ENCODE data around the gene AGBL5.

Gene AGBL5

GRCh38 chr2:27050281-27050995 is 1.0 kb upstream of the AGBL5 start:
- DNase-seq (ENCODE audit: low read depth in 1 of 2, low spot score in 1 of 2) = peak; percentile 52 to 78
- in situ Hi-C loops (cut with HindIII; ENCODE audit: low pct_unique_long_range_greater_than_20kb, low sequenced_read_pairs) = no loop called here
- no peak for TF ChIP-seq JUND (IDR thresholded peaks at IDR 0.05; ENCODE audit: low read depth)

GRCh38 chr2:27051902-27052645 is 606 bp downstream of the AGBL5 start:
- no peak for DNase-seq (ENCODE audit: low read depth in 1 of 2, low spot score in 1 of 2)
- no peak for TF ChIP-seq JUND (IDR thresholded peaks at IDR 0.05; ENCODE audit: low read depth)
- in situ Hi-C loops (cut with HindIII; ENCODE audit: low pct_unique_long_range_greater_than_20kb, low sequenced_read_pairs) = no loop called here

GRCh38 chr2:27053321-27053720 is 1.9 kb downstream of the AGBL5 start:
- DNase-seq (ENCODE audit: low read depth in 1 of 2, low spot score in 1 of 2) = no peak
- in situ Hi-C loops (cut with HindIII; ENCODE audit: low pct_unique_long_range_greater_than_20kb, low sequenced_read_pairs) = no loop called here
- TF ChIP-seq JUND (IDR thresholded peaks at IDR 0.05; ENCODE audit: low read depth) = no peak

GRCh38 chr2:27053776-27054175 is 2.3 kb downstream of the AGBL5 start:
- no peak for TF ChIP-seq JUND (IDR thresholded peaks at IDR 0.05; ENCODE audit: low read depth)
- in situ Hi-C loops (cut with HindIII; ENCODE audit: low pct_unique_long_range_greater_than_20kb, low sequenced_read_pairs) = no loop called here
- no peak for DNase-seq (ENCODE audit: low read depth in 1 of 2, low spot score in 1 of 2)

DNA sequence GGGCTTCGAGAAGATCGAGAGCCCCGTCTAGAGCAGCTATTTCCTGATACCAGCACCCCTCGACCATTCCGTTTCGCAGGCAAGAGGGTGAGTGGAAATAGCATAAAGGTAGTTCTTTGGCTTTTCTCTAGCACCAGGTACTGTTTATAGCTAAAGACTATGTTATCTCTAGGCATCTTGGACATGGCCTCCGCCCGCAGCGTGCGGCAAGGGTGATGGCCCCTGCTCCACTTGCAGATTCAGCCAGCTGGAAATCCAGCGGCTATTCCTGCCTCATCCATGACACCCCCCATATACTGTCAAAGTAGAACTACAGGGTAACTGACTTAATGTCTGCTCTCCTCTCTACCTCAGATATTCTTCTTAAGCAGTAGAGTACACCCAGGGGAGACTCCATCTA is 3.3 kb downstream of the AGBL5 start:
- no peak for DNase-seq (ENCODE audit: low read depth in 1 of 2, low spot score in 1 of 2)
- in situ Hi-C loops (cut with HindIII; ENCODE audit: low pct_unique_long_range_greater_than_20kb, low sequenced_read_pairs) = no loop called here
- TF ChIP-seq JUND (IDR thresholded peaks at IDR 0.05; ENCODE audit: low read depth) = no peak

DNA sequence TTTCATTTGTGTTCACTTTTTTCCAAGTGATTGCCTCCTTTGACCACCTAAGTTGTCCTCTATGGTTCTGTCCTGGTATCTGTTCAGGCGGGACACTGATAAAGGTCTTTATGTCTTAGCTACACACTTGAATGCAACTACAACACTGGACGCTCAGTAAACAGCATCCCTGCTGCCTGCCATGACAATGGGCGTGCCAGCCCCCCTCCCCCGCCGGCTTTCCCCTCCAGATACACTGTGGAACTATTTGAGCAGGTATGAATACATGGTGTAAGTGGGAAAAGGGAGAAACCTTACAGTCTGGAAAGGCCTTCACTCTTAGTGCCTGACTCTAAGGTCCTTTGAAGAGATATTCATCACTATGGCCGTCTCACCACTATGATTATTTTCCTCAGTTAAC is 5.7 kb downstream of the AGBL5 start:
- in situ Hi-C loops (cut with HindIII; ENCODE audit: low pct_unique_long_range_greater_than_20kb, low sequenced_read_pairs) = no loop called here
- DNase-seq (ENCODE audit: low read depth in 1 of 2, low spot score in 1 of 2) = no peak
- TF ChIP-seq JUND (IDR thresholded peaks at IDR 0.05; ENCODE audit: low read depth) = no peak

DNA sequence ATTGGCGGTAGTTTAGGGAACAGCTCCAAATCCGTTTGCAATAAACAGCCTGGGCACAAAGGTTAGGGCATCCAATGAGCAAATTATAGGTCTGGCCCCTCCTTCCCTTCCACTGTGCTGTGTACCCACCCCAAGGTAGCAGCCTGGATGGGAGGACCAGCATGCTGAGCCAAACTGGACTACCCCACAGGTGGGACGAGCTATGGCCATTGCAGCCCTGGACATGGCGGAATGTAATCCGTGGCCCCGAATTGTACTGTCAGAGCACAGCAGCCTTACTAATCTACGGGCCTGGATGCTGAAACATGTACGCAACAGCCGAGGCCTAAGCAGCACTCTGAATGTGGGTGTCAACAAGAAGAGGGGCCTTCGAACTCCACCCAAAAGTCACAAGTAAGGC is 6.7 kb downstream of the AGBL5 start:
- TF ChIP-seq JUND (IDR thresholded peaks at IDR 0.05; ENCODE audit: low read depth) = no peak
- DNase-seq (ENCODE audit: low read depth in 1 of 2, low spot score in 1 of 2) = no peak
- in situ Hi-C loops (cut with HindIII; ENCODE audit: low pct_unique_long_range_greater_than_20kb, low sequenced_read_pairs) = no loop called here

- in situ Hi-C loops (cut with HindIII; ENCODE audit: low pct_unique_long_range_greater_than_20kb, low sequenced_read_pairs) = no loop called here
- no peak for DNase-seq (ENCODE audit: low read depth in 1 of 2, low spot score in 1 of 2)
- TF ChIP-seq JUND (IDR thresholded peaks at IDR 0.05; ENCODE audit: low read depth) = no peak
These were observed 7.8 kb downstream of the AGBL5 start for GRCh38 chr2:27059141-27059820.

DNA sequence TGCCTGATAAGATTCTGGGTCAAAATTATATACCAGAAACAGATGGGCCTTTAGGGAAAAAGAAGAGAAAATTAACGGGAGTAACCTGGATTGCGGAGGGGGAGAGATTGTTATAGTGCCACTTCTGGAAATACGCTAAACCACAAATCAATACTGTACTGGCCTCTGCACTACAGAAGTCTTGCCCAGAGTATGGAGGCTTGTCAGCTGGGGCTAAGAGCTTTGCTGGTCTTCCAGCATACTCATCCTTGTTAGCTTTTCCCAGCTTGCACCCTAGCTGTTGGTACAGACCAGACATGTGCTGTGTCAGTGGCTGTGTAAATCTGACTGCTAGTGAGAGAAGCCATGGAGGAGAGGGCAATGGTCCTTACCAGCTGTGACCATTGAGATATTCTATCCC is 8.9 kb downstream of the AGBL5 start:
- in situ Hi-C loops (cut with HindIII; ENCODE audit: low pct_unique_long_range_greater_than_20kb, low sequenced_read_pairs) = no loop called here
- TF ChIP-seq JUND (IDR thresholded peaks at IDR 0.05; ENCODE audit: low read depth) = no peak
- no peak for DNase-seq (ENCODE audit: low read depth in 1 of 2, low spot score in 1 of 2)

- no peak for TF ChIP-seq JUND (IDR thresholded peaks at IDR 0.05; ENCODE audit: low read depth)
- DNase-seq (ENCODE audit: low read depth in 1 of 2, low spot score in 1 of 2) = no peak
- in situ Hi-C loops (cut with HindIII; ENCODE audit: low pct_unique_long_range_greater_than_20kb, low sequenced_read_pairs) = no loop called here
These were observed 13.7 kb downstream of the AGBL5 start for GRCh38 chr2:27065128-27065527.

- in situ Hi-C loops (cut with HindIII; ENCODE audit: low pct_unique_long_range_greater_than_20kb, low sequenced_read_pairs) = no loop called here
- no peak for TF ChIP-seq JUND (IDR thresholded peaks at IDR 0.05; ENCODE audit: low read depth)
- no peak for DNase-seq (ENCODE audit: low read depth in 1 of 2, low spot score in 1 of 2)
These were observed 15.9 kb downstream of the AGBL5 start for GRCh38 chr2:27067385-27067784.

- no peak for TF ChIP-seq JUND (IDR thresholded peaks at IDR 0.05; ENCODE audit: low read depth)
- no peak for DNase-seq (ENCODE audit: low read depth in 1 of 2, low spot score in 1 of 2)
- in situ Hi-C loops (cut with HindIII; ENCODE audit: low pct_unique_long_range_greater_than_20kb, low sequenced_read_pairs) = no loop called here
These were observed 18.0 kb downstream of the AGBL5 start for GRCh38 chr2:27069436-27069835.

All from T47D (cell line).